ENCODE measurements around the gene CNTNAP5.

GRCh38 chr2:124625561-124625960, 600.5 kb downstream of the CNTNAP5 start:
- no peak for TF ChIP-seq CTCF (IDR thresholded peaks at IDR 0.05; ENCODE audit: low read depth, low read length, missing input control)
- TF ChIP-seq MAX (IDR thresholded peaks at IDR 0.05) = no peak
- TF ChIP-seq YY1 (IDR thresholded peaks at IDR 0.05) = no peak
- no peak for TF ChIP-seq ATF3 (IDR thresholded peaks at IDR 0.05)
